ENCODE measurements around the gene IL6ST. TPM values are rescaled to one million over a fixed set of nuclear protein-coding genes. Genes with fewer than 3 reads are reported as not detected.
A peak's percentile ranks its signal among the peaks of the same experiment; 100 is the strongest.

Gene IL6ST
- total RNA-seq, 4 donors from 2014 or later: 53.6 to 116 (median 84.6) TPM

- TF ChIP-seq POLR2A (IDR thresholded peaks at IDR 0.05) (no peak), CTCF (IDR thresholded peaks at IDR 0.05) (no peak)
- H3K4me3 ChIP-seq (ENCODE audit: low read depth, poor library complexity, severe bottlenecking): no peak overlapping the region
- intact Hi-C loops (cut with DNase I; ENCODE audit: low total_unique reads): no loop called here
- 79 to 80% methylated on average over 12 of the region's 12 CpGs for WGBS, 2 donors
- DNase-seq (ENCODE audit: low spot score in 2 of 2): peak in 1 of 2 donors; percentile 28
These were observed 66.7 kb downstream of the IL6ST start for GRCh38 chr5:55927861-55928655.

GRCh38 chr5:55926476-55926875, 68.3 kb downstream of the IL6ST start:
- intact Hi-C loops (cut with DNase I; ENCODE audit: low total_unique reads): no loop called here
- 86 to 88% methylated on average over 5 of the region's 5 CpGs for WGBS, 2 donors

GRCh38 chr5:55925712-55926111, 69.1 kb downstream of the IL6ST start:
- TF ChIP-seq POLR2A (IDR thresholded peaks at IDR 0.05) (no peak), CTCF (IDR thresholded peaks at IDR 0.05) (no peak)
- no peak overlapping the region for H3K4me3 ChIP-seq (ENCODE audit: low read depth, poor library complexity, severe bottlenecking)
- 71 to 80% methylated on average over 5 of the region's 5 CpGs for WGBS, 2 donors
- DNase-seq (ENCODE audit: low spot score in 2 of 2): no peak
- intact Hi-C loops (cut with DNase I; ENCODE audit: low total_unique reads): no loop called here

More at GRCh38 chr5:55926476-55926875, 68.3 kb downstream of the IL6ST start:
- no peak overlapping the region for H3K4me3 ChIP-seq (ENCODE audit: low read depth, poor library complexity, severe bottlenecking)
- no peak for DNase-seq (ENCODE audit: low spot score in 2 of 2)
- no peak for TF ChIP-seq POLR2A (IDR thresholded peaks at IDR 0.05)

GRCh38 chr5:55925181-55925580, 69.6 kb downstream of the IL6ST start:
- no peak overlapping the region for H3K4me3 ChIP-seq (ENCODE audit: low read depth, poor library complexity, severe bottlenecking)
- intact Hi-C loops (cut with DNase I; ENCODE audit: low total_unique reads): no loop called here
- WGBS, 2 donors: 100% methylated on average over 3 of the region's 3 CpGs
- TF ChIP-seq CTCF (IDR thresholded peaks at IDR 0.05) (no peak), POLR2A (IDR thresholded peaks at IDR 0.05) (no peak)
- DNase-seq (ENCODE audit: low spot score in 2 of 2): peak in 1 of 2 donors; percentile 50

- TF ChIP-seq POLR2A (IDR thresholded peaks at IDR 0.05) (no peak), CTCF (IDR thresholded peaks at IDR 0.05) (no peak)
- 90 to 91% methylated on average over 11 of the region's 11 CpGs for WGBS, 2 donors
- H3K4me3 ChIP-seq (ENCODE audit: low read depth, poor library complexity, severe bottlenecking): no peak overlapping the region
- DNase-seq (ENCODE audit: low spot score in 2 of 2): peak in 1 of 2 donors; percentile 67
- intact Hi-C loops (cut with DNase I; ENCODE audit: low total_unique reads): no loop called here
These were observed 70.0 kb downstream of the IL6ST start for GRCh38 chr5:55924744-55925143.

- no peak for TF ChIP-seq POLR2A (IDR thresholded peaks at IDR 0.05)
- TF ChIP-seq CTCF (IDR thresholded peaks at IDR 0.05): no peak
- DNase-seq (ENCODE audit: low spot score in 2 of 2): peak in 1 of 2 donors; percentile 52
- no peak overlapping the region for H3K4me3 ChIP-seq (ENCODE audit: low read depth, poor library complexity, severe bottlenecking)
- intact Hi-C loops (cut with DNase I; ENCODE audit: low total_unique reads): no loop called here
- 91 to 92% methylated on average over 9 of the region's 9 CpGs for WGBS, 2 donors
These were observed 70.8 kb downstream of the IL6ST start for GRCh38 chr5:55923865-55924500.
